PC-9 (cell line): Measurements from ENCODE around the gene OGN. TPM values are rescaled to one million over a fixed set of nuclear protein-coding genes. Genes with fewer than 3 reads are reported as not detected.
A peak's percentile ranks its signal among the peaks of the same experiment; 100 is the strongest.

Experiments used
- BruUV-seq: library from RNA; stranded (reverse); fragments of 400-500 nt; replicated peaks from 2 replicates; lab custom pipeline; 2021; lab: Mats Ljungman, UMichigan
- CTCF ChIA-PET: fragments of 300-600 bp; sonication (Branson Sonifier 250); formaldehyde crosslinking; loops from one replicate; lab custom pipeline; 2022; ENCODE audit warnings: antibody characterized with exemption; lab: Charles Lee
- POLR2A ChIA-PET: fragments of 300-600 bp; sonication (Branson Sonifier 250); formaldehyde crosslinking; loops from one replicate; lab custom pipeline; 2022; ENCODE audit warnings: antibody characterized with exemption; ENCODE audit not compliant: unreplicated experiment; lab: Charles Lee
- DNase-seq, 2 experiments: peaks; one replicate each; pipeline versions ENCODE4 v3.0.0 to v3.0.0-alpha.2; 2015 to 2022; ENCODE audit warnings: mixed read lengths in 1 of 2
- H2AFZ ChIP-seq: fragments of 200-600 bp; sonication (generic); 2 replicates; pipeline ENCODE4 v1.8.1; 2017; ENCODE audit warnings: antibody characterized with exemption
- H3F3A ChIP-seq: fragments of 200-600 bp; sonication (generic); 2 replicates; pipeline ENCODE4 v1.8.1; 2017; ENCODE audit warnings: antibody characterized with exemption, mild to moderate bottlenecking, low read depth; ENCODE audit not compliant: insufficient read depth
- H3K27ac ChIP-seq: fragments of 200-600 bp; sonication (generic); 2 replicates; pipeline ENCODE4 v1.6.1; 2016; ENCODE audit warnings: mixed run types
- H3K27me3 ChIP-seq: fragments of 200-600 bp; sonication (generic); 2 replicates; pipeline ENCODE4 v1.6.1; 2016; ENCODE audit warnings: low read depth, mixed run types; ENCODE audit not compliant: insufficient read depth
- H3K36me3 ChIP-seq: fragments of 200-600 bp; sonication (generic); 2 replicates; pipeline ENCODE4 v1.6.1; 2016; ENCODE audit warnings: low read depth, mixed run types
- H3K4me1 ChIP-seq: fragments of 200-600 bp; sonication (generic); replicated peaks from 2 replicates; pipeline ENCODE4 v1.6.1; 2016; ENCODE audit warnings: mixed run types; ENCODE audit not compliant: insufficient read depth
- H3K4me2 ChIP-seq: fragments of 200-600 bp; sonication (generic); 2 replicates; pipeline ENCODE4 v1.6.1; 2017; ENCODE audit warnings: mixed run types
- H3K4me3 ChIP-seq: fragments of 200-600 bp; sonication (generic); 2 replicates; pipeline ENCODE4 v1.6.1; 2016; ENCODE audit warnings: mixed run types
- H3K79me2 ChIP-seq: fragments of 200-600 bp; sonication (generic); 2 replicates; pipeline ENCODE4 v1.6.1; 2017; ENCODE audit warnings: low read depth, mixed run types
- H3K9me2 ChIP-seq: fragments of 200-600 bp; sonication (generic); 2 replicates; pipeline ENCODE4 v1.8.1; 2017; ENCODE audit warnings: mild to moderate bottlenecking; ENCODE audit not compliant: insufficient read depth
- H3K9me3 ChIP-seq: fragments of 200-600 bp; sonication (generic); 2 replicates; pipeline ENCODE4 v1.8.1; 2016; ENCODE audit warnings: low read depth; ENCODE audit not compliant: insufficient read depth
- H4K20me1 ChIP-seq: fragments of 200-600 bp; sonication (generic); 2 replicates; pipeline ENCODE4 v1.8.1; 2017; ENCODE audit not compliant: insufficient read depth
- CTCF ChIP-seq: fragments of 200-600 bp; sonication (generic); conservative IDR thresholded peaks from 2 replicates; pipeline ENCODE4 v1.6.1; 2017; ENCODE audit warnings: mixed run types, antibody characterized with exemption, mild to moderate bottlenecking, moderate library complexity
- EZH2 ChIP-seq: fragments of 200-600 bp; sonication (generic); IDR thresholded peaks from 2 replicates; pipeline ENCODE4 v1.8.0; 2017; ENCODE audit warnings: antibody characterized with exemption, low read depth
- intact Hi-C: fragments of 100-400 bp; cut with micrococcal nuclease; formaldehyde crosslinking; loops from one replicate; pipeline ENCODE4 v1.10.0; 2022; ENCODE audit not compliant: unreplicated experiment
- total RNA-seq: library from RNA; stranded (reverse); gene quantifications from 2 replicates; pipeline ENCODE4 v1.2.3, GENCODE V29; 2021

The OGN gene
- total RNA-seq, 1 experiment from 2014 or later = not detected

GRCh38 chr9:92393686-92394085, 10.7 kb downstream of the OGN start:
- Histone ChIP-seq H4K20me1 (no peaks in the 10 kb centered on the region), H3F3A (no peaks in the 10 kb centered on the region), H3K27me3 (no peaks in the 10 kb centered on the region), H3K4me3 (no peak overlapping the region), H3K4me1 (no peaks in the 10 kb centered on the region), H3K36me3 (no peaks in the 10 kb centered on the region), H3K4me2 (no peak overlapping the region), H3K9me3 (no peaks in the 10 kb centered on the region), H2AFZ (no peak overlapping the region), H3K27ac (no peak overlapping the region), H3K79me2 (no peaks in the 10 kb centered on the region), H3K9me2 (no peaks in the 10 kb centered on the region)
- ChIA-PET POLR2A (no interaction called here), CTCF (no interaction called here)
- DNase-seq = no peak
- TF ChIP-seq EZH2 (no peak), CTCF (no peak)
- intact Hi-C loops = no loop called here
- no TSS peak for BruUV-seq

GRCh38 chr9:92392690-92393089, 11.7 kb downstream of the OGN start:
- POLR2A ChIA-PET = no interaction called here
- CTCF ChIA-PET = no interaction called here
- H2AFZ ChIP-seq = no peak overlapping the region
- no peaks in the 10 kb centered on the region for H3K79me2 ChIP-seq
- TF ChIP-seq EZH2 = no peak
- no peak for TF ChIP-seq CTCF
- BruUV-seq = no TSS peak
- H3K27ac ChIP-seq = no peak overlapping the region
- H3K4me2 ChIP-seq = no peak overlapping the region
- H3K36me3 ChIP-seq = no peaks in the 10 kb centered on the region
- H3K9me3 ChIP-seq = no peaks in the 10 kb centered on the region
- no peaks in the 10 kb centered on the region for H3K4me1 ChIP-seq
- H3K4me3 ChIP-seq = no peak overlapping the region
- DNase-seq = no peak
- no peaks in the 10 kb centered on the region for H3K9me2 ChIP-seq
- no peaks in the 10 kb centered on the region for H3F3A ChIP-seq
- intact Hi-C loops = no loop called here
- H4K20me1 ChIP-seq = no peaks in the 10 kb centered on the region
- no peaks in the 10 kb centered on the region for H3K27me3 ChIP-seq

- no peak overlapping the region for H3K4me3 ChIP-seq
- no peaks in the 10 kb centered on the region for H3F3A ChIP-seq
- H3K36me3 ChIP-seq = no peaks in the 10 kb centered on the region
- BruUV-seq = no TSS peak
- H4K20me1 ChIP-seq = no peaks in the 10 kb centered on the region
- no peaks in the 10 kb centered on the region for H3K27me3 ChIP-seq
- no peak for TF ChIP-seq CTCF
- no peak for TF ChIP-seq EZH2
- CTCF ChIA-PET = no interaction called here
- H3K27ac ChIP-seq = no peak overlapping the region
- DNase-seq = peak in 1 of 2 experiments; percentile 47
- H3K79me2 ChIP-seq = no peaks in the 10 kb centered on the region
- H3K9me3 ChIP-seq = no peaks in the 10 kb centered on the region
- no peaks in the 10 kb centered on the region for H3K9me2 ChIP-seq
- H3K4me2 ChIP-seq = no peak overlapping the region
- no peak overlapping the region for H2AFZ ChIP-seq
- POLR2A ChIA-PET = no interaction called here
- intact Hi-C loops = no loop called here
- H3K4me1 ChIP-seq = no peaks in the 10 kb centered on the region
Measured at GRCh38 chr9:92385953-92386352, 18.4 kb downstream of the OGN start.
